CD4-positive, alpha-beta T cell treated with Interleukin-2 at 100 ng/mL for 4 hours (primary cell): ENCODE results near the gene NEK8.
"Not testable (repeated sequence)": the region's sequence is repeated elsewhere in the genome, so short reads cannot be mapped to it uniquely, and the experiment has no call there.

Experiments
- DNase-seq: peaks from one replicate; pipeline ENCODE4 v3.0.0-alpha.2; 2020; ENCODE audit warnings: low spot score

The NEK8 gene

DNA sequence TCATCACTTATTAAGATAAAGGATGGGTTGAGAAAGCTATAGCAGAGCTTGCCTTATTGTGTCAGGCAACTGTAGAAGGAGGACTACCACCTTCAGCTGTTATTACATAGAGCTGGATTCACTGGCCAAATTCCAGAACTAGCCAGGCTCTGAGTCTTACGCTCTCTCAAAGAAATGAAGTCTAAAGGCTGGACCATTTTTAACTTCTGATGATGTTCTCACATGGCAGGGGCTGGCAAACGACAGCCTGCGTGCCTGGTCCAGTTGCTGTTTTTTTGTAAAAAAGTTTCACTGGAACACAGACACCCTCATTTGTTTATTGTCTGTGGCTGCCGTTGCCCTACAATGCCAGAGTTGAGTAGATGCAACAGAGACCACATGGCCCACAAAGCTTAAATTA lies 36.5 kb downstream of the NEK8 start:
- DNase-seq = no peak

DNA sequence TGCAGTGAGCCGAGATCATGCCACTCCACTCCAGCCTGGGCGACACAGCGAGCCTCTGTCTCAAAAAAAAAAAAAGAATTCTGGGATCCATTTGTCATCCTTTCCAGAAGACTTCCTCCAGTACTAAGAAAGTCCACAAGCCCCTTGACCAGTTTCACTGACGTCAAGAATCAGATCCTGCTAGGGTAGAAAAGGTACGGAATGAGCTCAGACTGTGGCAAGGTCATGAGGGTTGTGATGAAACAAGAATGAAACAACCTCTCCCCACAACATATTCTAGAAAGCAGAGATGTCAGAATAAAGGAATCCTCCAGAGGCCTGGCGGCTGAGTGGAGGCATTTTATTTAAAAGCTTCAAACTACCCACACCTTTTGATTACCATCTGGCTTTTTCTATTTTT lies 45.1 kb downstream of the NEK8 start:
- no peak for DNase-seq

DNA sequence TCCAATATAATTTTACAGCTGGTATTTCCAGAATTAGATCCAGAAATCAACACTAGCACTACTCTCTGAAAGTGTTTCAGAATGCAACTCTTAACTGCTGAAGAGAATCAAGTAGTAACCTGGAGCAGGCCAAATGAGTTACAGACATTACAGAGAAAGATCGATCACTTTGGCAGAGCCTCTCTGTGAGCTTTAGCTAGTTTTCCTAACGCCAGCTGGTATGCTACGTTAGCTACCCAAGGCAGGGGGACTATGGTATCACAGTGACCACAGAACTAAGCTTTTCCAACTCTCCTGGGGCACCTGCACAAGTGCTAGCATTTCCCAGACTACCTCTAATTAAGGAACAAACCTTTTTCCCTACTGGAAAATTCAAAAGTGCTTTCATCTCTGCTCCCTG lies 45.6 kb downstream of the NEK8 start:
- DNase-seq = no peak

DNA sequence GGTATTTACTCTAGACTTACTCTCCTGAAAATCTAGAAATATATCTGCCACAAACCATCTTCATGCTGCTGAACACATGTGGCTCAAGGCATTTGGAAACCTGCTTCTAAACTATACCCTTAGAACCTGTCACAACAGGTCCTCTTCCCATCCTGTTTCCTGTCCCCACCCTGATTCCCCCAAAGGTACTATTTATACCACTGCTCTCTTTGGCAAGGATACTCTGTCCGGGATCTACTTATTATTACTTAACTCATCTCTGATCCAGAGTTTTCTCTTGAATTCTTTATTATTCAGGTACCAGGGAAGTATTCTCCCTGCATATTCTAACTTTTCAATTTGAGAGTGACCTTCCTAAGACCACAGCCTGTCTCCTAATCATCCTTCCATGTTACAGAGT lies 48.6 kb downstream of the NEK8 start:
- no peak for DNase-seq

DNA sequence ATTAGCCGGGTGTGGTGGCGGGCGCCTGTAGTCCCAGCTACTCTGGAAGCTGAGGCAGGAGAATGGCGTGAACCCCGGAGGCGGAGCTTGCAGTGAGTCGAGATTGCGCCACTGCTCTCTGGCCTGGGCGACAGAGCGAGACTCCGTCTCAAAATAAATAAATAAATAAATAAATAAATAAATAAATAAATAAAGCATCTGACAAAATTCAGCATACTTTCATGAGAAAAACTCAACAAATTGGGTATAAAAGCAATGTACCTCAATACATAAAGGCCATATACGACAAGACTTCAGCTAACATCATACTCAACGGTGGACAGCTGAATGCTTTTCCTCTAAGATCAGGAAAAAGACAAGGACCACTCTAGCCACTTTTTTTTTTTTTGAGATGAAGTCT lies 51.0 kb downstream of the NEK8 start:
- not testable (repeated sequence) for DNase-seq

DNA sequence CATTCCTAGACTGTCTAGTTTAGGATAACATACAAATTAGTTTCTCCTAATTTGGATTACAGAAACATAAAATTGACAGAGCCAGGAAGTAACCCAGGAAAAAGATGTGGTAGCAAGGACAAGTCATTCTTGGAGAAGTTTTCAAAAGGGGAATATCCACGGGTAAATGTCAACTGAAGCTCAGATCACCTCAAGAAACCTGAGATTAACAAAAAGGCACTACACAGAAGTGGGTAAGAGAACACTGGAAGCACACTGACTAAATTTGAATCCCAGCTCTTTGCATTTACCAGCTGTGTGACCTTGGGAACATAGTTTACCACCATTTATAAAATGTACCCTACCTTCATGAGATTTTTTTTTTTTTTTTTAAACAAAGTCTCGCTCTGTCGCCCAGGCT lies 54.6 kb downstream of the NEK8 start:
- DNase-seq = no peak

DNA sequence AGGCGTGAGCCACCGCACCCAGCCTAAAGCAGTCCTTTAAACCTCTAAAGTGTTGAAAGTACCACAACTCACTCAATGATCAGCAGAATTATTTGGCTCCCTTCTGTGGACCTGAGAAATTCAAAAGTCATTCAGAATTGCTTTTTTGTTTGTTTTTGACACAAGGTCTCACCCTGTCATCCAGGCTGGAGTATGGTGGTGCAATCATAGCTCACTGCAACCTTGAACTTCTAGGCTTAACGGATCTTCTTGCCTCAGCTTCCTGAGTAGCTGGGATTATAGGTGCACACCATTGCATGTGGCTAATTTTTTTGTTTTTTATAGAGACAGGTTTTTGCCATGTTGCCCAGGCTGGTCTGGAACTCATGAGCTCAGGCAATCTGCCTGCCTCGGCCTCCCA lies 59.5 kb downstream of the NEK8 start:
- DNase-seq = no peak
